T47D (cell line): ENCODE measurements around the gene SLC2A5.
"Not testable (repeated sequence)": the region's sequence is repeated elsewhere in the genome, so short reads cannot be mapped to it uniquely, and the experiment has no call there.

Source experiments
- DNase-seq, 2 experiments: peaks; one replicate each; pipeline versions ENCODE4 v3.0.0 to v3.0.0-alpha.2; 2011 to 2012; ENCODE audit warnings: low read depth in 1 of 2, low spot score in 1 of 2
- JUND ChIP-seq: IDR thresholded peaks from 2 replicates; pipeline ENCODE4 v1.6.1; 2012; ENCODE audit warnings: low read depth
- in situ Hi-C: cut with HindIII; loops from 2 replicates; pipeline ENCODE4 v1.10.0; 2016; ENCODE audit warnings: low sequenced_read_pairs, low pct_unique_long_range_greater_than_20kb

Gene SLC2A5

GRCh38 chr1:9101510-9102146 is 32.2 kb upstream of the SLC2A5 start:
- DNase-seq, result peak; percentile 42 to 66
- in situ Hi-C loops, result no loop called here

DNA sequence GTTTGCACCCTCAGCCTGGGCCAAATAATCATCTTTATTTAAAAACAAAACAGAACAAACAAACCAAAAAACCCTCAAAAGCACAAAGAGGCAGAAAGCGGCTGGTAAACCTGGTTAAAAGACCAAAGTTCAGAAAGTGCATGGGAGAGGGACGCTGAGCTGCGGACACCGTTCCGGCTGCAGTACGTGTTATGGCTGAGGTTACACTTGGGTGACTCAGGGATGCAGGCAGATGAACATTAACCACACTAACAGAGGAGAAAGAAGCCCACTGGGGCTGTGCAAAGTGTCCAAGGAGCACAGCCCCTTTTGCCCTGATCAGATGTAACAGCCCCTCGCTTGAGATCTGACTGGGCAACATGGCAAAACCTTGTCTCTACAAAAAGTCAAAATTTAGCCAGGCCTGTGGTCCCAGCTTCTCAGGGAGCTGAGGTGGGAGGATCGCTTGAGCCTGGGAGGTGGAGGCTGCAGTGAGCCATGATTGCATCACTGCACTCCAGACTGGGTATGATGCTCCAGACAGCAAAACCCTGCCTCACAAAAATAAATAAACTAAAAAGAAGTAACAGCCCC is 31.1 kb upstream of the SLC2A5 start:
- in situ Hi-C loops, result no loop called here
- TF ChIP-seq JUND, result no peak
- no peak for DNase-seq

More at GRCh38 chr1:9101510-9102146, 32.2 kb upstream of the SLC2A5 start:
- no peak for TF ChIP-seq JUND

DNA sequence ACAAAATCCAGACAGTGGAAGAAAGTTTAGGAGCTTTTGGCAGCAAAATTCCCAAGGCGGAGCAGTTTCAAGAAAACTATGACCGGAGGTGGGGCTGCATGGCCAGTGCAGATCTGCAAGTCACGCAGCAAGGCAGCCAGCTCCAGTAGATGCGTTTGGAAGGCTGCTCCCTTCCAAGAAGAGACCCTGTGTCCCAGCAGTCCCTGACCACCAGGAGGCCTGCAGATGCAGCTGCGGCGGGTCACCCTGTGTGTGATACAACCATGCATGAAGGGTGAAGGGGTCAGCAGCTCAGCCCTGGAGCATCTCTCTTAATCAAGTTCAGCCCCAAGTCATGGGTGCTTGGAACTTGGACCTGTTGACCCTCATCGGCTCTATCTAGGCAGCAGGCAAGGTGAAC is 30.1 kb upstream of the SLC2A5 start:
- in situ Hi-C loops, result no loop called here
- DNase-seq, result no peak
- TF ChIP-seq JUND, result no peak

- in situ Hi-C loops, result no loop called here
- DNase-seq, result no peak
- TF ChIP-seq JUND, result no peak
Observed at GRCh38 chr1:9097947-9098705, 28.7 kb upstream of the SLC2A5 start.

DNA sequence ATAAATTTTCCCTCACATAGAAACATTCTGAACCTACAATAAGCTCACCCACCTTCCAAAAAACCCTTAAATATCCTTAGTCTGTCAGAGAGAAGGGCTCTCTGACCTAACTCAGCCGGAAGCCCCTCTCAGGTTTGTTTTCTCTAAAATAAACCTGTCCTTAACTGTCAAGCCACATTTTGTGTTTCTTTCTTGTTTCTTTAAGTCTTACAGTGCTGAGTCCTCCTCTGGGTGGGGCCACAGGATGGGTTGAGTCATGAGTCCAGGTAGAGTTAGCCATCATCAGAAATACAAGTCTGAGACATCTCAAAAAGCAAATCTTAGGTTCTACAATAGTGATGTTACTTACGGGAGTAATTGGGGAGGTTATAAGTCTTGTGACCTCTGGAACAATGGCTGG is 26.4 kb upstream of the SLC2A5 start:
- in situ Hi-C loops, result no loop called here
- TF ChIP-seq JUND, result no peak
- no peak for DNase-seq

- DNase-seq, in situ Hi-C loops: not testable (repeated sequence)
Observed at GRCh38 chr1:9093996-9094595, 24.7 kb upstream of the SLC2A5 start.

DNA sequence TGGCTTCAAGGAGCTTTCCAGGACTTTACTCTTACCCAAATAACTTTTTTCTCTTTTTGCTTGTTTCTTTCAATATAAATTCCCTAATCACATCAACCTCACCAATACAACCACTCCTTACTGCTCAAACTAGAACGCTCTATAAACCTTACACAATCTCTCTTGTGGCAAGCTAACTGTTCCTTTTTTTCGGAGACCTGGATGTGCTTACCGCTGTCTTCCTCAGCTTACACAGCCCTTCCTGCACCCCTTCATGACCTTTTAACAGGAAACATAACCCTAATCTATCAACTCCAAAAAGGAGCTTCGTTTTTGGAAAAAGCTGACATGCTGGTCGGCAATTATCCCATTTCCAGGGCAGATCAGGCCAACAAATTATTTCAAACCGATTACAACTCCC is 24.1 kb upstream of the SLC2A5 start:
- no peak for TF ChIP-seq JUND
- no peak for DNase-seq
- in situ Hi-C loops, result no loop called here

GRCh38 chr1:9093091-9093490 is 23.7 kb upstream of the SLC2A5 start:
- no peak for TF ChIP-seq JUND
- in situ Hi-C loops, result no loop called here

DNA sequence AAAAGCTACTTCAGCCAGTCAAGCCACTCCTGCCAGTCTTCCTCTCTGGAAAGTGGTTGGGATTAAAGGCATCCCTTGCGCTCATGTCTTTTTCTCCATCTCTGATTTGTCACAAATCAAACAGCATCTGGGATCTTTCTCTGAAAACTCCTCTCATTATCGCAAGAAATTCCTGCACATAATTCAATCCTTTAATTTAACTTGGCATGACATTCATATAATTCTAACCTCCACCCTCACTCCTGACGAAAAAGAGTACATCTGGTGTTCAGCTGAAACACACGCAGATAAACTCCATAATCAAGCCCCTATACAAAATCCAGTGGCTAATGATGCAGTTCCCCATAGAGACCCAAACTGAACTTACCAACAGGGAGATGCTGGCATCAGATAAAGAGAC is 19.4 kb upstream of the SLC2A5 start:
- TF ChIP-seq JUND, result no peak
- DNase-seq, result no peak
- in situ Hi-C loops, result no loop called here

More at GRCh38 chr1:9093091-9093490, 23.7 kb upstream of the SLC2A5 start:
- no peak for DNase-seq

- in situ Hi-C loops, result no loop called here
Observed at GRCh38 chr1:9087411-9088125, 18.1 kb upstream of the SLC2A5 start.

DNA sequence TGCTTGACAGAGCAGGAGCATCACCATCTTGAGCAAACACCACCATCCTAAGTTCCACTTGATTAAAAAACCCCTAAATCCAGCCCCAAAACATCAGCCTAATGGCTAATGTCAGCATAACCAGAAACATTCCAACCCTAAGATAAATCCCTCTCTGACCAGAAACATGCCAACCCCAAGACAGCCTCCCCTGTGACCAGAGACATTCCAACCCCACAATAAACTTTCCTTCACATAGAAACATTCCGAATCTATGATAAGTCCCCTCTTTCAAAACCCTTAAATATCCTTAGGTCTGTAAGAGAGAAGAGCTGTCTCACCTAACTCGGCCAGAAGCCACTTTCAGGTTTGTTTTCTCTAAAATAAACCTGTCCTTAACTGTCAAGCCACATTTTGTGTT is 17.4 kb upstream of the SLC2A5 start:
- no peak for DNase-seq
- TF ChIP-seq JUND, result no peak
- in situ Hi-C loops, result no loop called here

More at GRCh38 chr1:9087411-9088125, 18.1 kb upstream of the SLC2A5 start:
- TF ChIP-seq JUND, result no peak
- no peak for DNase-seq

DNA sequence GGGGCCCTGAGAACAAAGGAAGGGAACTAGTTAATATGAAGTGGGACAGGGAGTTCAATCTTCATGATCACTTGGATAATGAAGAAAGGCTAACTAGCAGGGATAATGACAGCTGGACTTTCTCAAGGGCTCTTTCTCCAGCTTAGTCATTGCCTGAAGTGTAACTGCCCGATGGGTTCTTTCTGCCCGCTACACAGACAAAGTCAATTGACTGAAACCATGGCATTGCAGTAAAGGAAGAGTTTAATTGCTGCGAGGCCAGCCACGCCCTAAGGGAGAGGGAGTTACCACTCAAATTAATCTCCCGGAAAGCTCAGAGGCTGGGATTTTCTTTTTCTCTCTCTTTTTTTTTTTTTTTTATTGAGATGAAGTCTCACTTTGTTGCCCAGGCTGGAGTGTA is 16.6 kb upstream of the SLC2A5 start:
- TF ChIP-seq JUND, result no peak
- no peak for DNase-seq
- in situ Hi-C loops, result no loop called here
